ENCODE measurements around the gene ANGPT4. TPM values are rescaled to one million over a fixed set of nuclear protein-coding genes. Genes with fewer than 3 reads are reported as not detected.

ANGPT4 gene
- total and polyA plus RNA-seq, 4 donors: 0.02 to 0.67 (median 0.65) TPM; not detected in 1

GRCh38 chr20:846894-847278, 69.2 kb downstream of the ANGPT4 start:
- TF ChIP-seq CTCF (IDR thresholded peaks at IDR 0.05; ENCODE audit: control extremely low read depth, extremely low read depth): no peak
- WGBS, 2 donors: 18 to 51% methylated on average over 7 of the region's 7 CpGs
- H3K9ac ChIP-seq (ENCODE audit: insufficient read depth in 1 of 2, low read length in 2 of 2): no peak overlapping the region
- no peak overlapping the region for H3K4me3 ChIP-seq
- peaks cover 0 to 5% (median 0%) of the 10 kb centered on the region in 3 donors for H3K27me3 ChIP-seq (ENCODE audit: control insufficient read depth in 3 of 3, insufficient read depth in 3 of 3, low read length in 2 of 3)
- peak overlapping the region in 1 of 2 donors; percentile 13 for H3K27ac ChIP-seq (ENCODE audit: low read depth in 1 of 2, low read length in 1 of 2)
- DNase-seq (peak in 1 of 3 donors; percentile 32), ATAC-seq (ENCODE audit: insufficient read depth, low FRiP score) (no peak)
- peaks cover 0 to 27% (median 3%) of the 10 kb centered on the region in 5 donors for H3K4me1 ChIP-seq (ENCODE audit: control insufficient read depth in 5 of 5, insufficient read depth in 5 of 5, low read length in 5 of 5)
- no peaks in the 10 kb centered on the region for H3K9me3 ChIP-seq (ENCODE audit: control insufficient read depth in 4 of 4, insufficient read depth in 3 of 4, low read length in 3 of 4)
- peaks cover 0 to 14% (median 2%) of the 10 kb centered on the region in 4 donors for H3K36me3 ChIP-seq (ENCODE audit: control insufficient read depth in 4 of 4, insufficient read depth in 4 of 4, low read length in 4 of 4)

DNA sequence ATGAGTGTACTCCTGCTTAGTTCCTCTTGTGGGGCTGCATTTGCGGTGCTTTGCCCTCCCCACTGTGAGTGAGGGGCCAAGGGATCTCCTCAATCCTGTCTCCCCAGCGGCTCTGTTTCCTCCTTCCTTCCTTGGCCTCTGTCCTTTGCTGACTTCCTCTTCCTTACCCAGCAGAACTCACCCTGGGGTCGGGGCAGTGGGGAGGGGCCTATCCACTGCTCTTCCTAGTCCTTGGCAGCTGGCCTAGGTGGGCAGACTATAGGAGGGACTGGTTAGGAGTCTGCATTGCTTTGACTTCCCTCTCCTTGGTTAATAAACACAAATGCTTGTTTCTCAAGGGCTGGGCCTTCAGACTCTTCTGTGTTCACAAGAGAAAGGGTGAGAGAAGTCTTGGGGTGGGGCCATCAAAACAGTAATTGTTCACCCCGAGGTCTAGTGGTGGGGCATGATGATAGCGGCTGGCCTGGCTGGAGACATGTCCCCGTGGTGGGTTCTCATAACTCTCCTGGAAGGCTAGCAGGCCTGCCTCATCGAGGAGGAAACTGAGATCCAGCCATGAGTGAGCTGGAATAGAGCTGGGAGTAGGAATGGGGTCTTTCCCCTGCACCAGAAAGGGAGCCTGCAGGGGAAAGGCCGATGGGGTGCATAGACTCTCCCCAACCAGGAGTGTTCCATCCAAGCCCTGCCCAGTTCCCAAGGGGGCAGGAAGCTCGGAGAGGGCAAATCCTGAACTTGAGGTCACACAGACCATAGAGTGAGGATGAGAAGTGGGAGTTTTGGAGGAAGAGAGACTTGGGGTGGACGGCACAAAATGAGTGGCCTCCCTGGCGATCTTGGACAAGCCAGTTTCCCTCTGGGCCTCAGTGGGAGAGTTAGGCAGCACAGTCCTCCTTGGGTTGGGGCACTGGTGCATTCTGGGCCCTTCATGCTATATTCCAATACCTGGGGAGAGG, 69.9 kb downstream of the ANGPT4 start:
- no peak for TF ChIP-seq CTCF (IDR thresholded peaks at IDR 0.05; ENCODE audit: control extremely low read depth, extremely low read depth)
- Histone ChIP-seq H3K4me3 (no peak overlapping the region), H3K27ac (ENCODE audit: low read depth in 1 of 2, low read length in 1 of 2) (peak overlapping the region in 1 of 2 donors; percentile 20), H3K27me3 (ENCODE audit: control insufficient read depth in 3 of 3, insufficient read depth in 3 of 3, low read length in 2 of 3) (peaks cover 0 to 12% (median 0%) of the 10 kb centered on the region in 3 donors), H3K9me3 (ENCODE audit: control insufficient read depth in 4 of 4, insufficient read depth in 3 of 4, low read length in 3 of 4) (no peaks in the 10 kb centered on the region), H3K9ac (ENCODE audit: insufficient read depth in 1 of 2, low read length in 2 of 2) (no peak overlapping the region), H3K4me1 (ENCODE audit: control insufficient read depth in 5 of 5, insufficient read depth in 5 of 5, low read length in 5 of 5) (peaks cover 0 to 29% (median 3%) of the 10 kb centered on the region in 5 donors), H3K36me3 (ENCODE audit: control insufficient read depth in 4 of 4, insufficient read depth in 4 of 4, low read length in 4 of 4) (peaks cover 0 to 13% (median 2%) of the 10 kb centered on the region in 4 donors)
- WGBS, 2 donors: 42 to 50% methylated on average over 11 of the region's 11 CpGs
- DNase-seq (no peak), ATAC-seq (ENCODE audit: insufficient read depth, low FRiP score) (no peak)

GRCh38 chr20:845226-845868, 70.8 kb downstream of the ANGPT4 start:
- Histone ChIP-seq H3K27ac (ENCODE audit: low read depth in 1 of 2, low read length in 1 of 2) (peak overlapping the region in 1 of 2 donors; percentile 32), H3K9me3 (ENCODE audit: control insufficient read depth in 4 of 4, insufficient read depth in 3 of 4, low read length in 3 of 4) (no peaks in the 10 kb centered on the region), H3K36me3 (ENCODE audit: control insufficient read depth in 4 of 4, insufficient read depth in 4 of 4, low read length in 4 of 4) (peaks cover 0 to 10% (median 2%) of the 10 kb centered on the region in 4 donors), H3K9ac (ENCODE audit: insufficient read depth in 1 of 2, low read length in 2 of 2) (no peak overlapping the region), H3K27me3 (ENCODE audit: control insufficient read depth in 3 of 3, insufficient read depth in 3 of 3, low read length in 2 of 3) (peaks cover 0 to 12% (median 0%) of the 10 kb centered on the region in 3 donors), H3K4me1 (ENCODE audit: control insufficient read depth in 5 of 5, insufficient read depth in 5 of 5, low read length in 5 of 5) (peaks cover 0 to 29% (median 3%) of the 10 kb centered on the region in 5 donors), H3K4me3 (no peak overlapping the region)
- ATAC-seq (ENCODE audit: insufficient read depth, low FRiP score): no peak
- WGBS, 2 donors: 35 to 62% methylated on average over 36 to 50 of the region's 50 CpGs
- no peak for DNase-seq
- no peak for TF ChIP-seq CTCF (IDR thresholded peaks at IDR 0.05; ENCODE audit: control extremely low read depth, extremely low read depth)
